HepG2 (cell line): ENCODE measurements around the gene FSCN2. TPM values are rescaled to one million over a fixed set of nuclear protein-coding genes. Genes with fewer than 3 reads are reported as not detected.

Source experiments
- ARID2 ChIP-seq: sonication (generic); formaldehyde crosslinking; IDR thresholded peaks from 2 replicates; pipeline ENCODE4 v1.8.1; 2022; ENCODE audit warnings: mild to moderate bottlenecking, missing genetic modification reagents, borderline replicate concordance
- BRF2 ChIP-seq: sonication (generic); formaldehyde crosslinking; IDR thresholded peaks from 2 replicates; pipeline ENCODE4 v1.8.1; 2022; ENCODE audit warnings: mild to moderate bottlenecking, missing genetic modification reagents
- CCDC6 ChIP-seq: sonication (generic); formaldehyde crosslinking; IDR thresholded peaks from 2 replicates; pipeline ENCODE4 v1.8.1; 2022; ENCODE audit warnings: mild to moderate bottlenecking, missing genetic modification reagents, moderate library complexity
- FOXC1 ChIP-seq: sonication (generic); formaldehyde crosslinking; IDR thresholded peaks from 2 replicates; pipeline ENCODE4 v1.8.0; 2022; ENCODE audit warnings: mild to moderate bottlenecking, missing genetic modification reagents, borderline replicate concordance
- JDP2 ChIP-seq: sonication (generic); formaldehyde crosslinking; IDR thresholded peaks from 2 replicates; pipeline ENCODE4 v1.8.1; 2022; ENCODE audit warnings: missing genetic modification reagents, borderline replicate concordance
- SAFB2 ChIP-seq: sonication (generic); formaldehyde crosslinking; IDR thresholded peaks from 2 replicates; pipeline ENCODE4 v1.5.1; 2020; ENCODE audit warnings: missing genetic modification reagents, low read depth, mild to moderate bottlenecking, borderline replicate concordance
- SP140L ChIP-seq: sonication (generic); formaldehyde crosslinking; IDR thresholded peaks from 2 replicates; pipeline ENCODE4 v1.4.0; 2020; ENCODE audit warnings: missing genetic modification reagents, borderline replicate concordance
- SUZ12 ChIP-seq: fragments of 150-350 bp; IDR thresholded peaks from 2 replicates; pipeline ENCODE4 v1.6.1; 2014; ENCODE audit warnings: low read depth, low read length
- UBTF ChIP-seq: sonication (generic); formaldehyde crosslinking; IDR thresholded peaks from 2 replicates; pipeline ENCODE4 v1.4.0; 2020; ENCODE audit warnings: mild to moderate bottlenecking, missing genetic modification reagents
- USF2 ChIP-seq, 2 experiments: sonication (generic) in 1 of 2; formaldehyde crosslinking in 1 of 2; IDR thresholded peaks; 2 replicates each; pipeline versions ENCODE4 v1.5.1 to v1.6.1; 2011 to 2020; ENCODE audit warnings: borderline replicate concordance in 1 of 2, low read depth in 1 of 2, low read length in 1 of 2, mild to moderate bottlenecking in 1 of 2, missing genetic modification reagents in 1 of 2, moderate library complexity in 1 of 2
- ZNF430 ChIP-seq: sonication (generic); formaldehyde crosslinking; IDR thresholded peaks from 2 replicates; pipeline ENCODE4 v1.9.0; 2021; ENCODE audit warnings: mild to moderate bottlenecking, missing genetic modification reagents
- ZNF629 ChIP-seq: sonication (generic); formaldehyde crosslinking; conservative IDR thresholded peaks from 2 replicates; pipeline ENCODE4 v1.5.0; 2020; ENCODE audit warnings: missing genetic modification reagents
- polyA plus RNA-seq, 8 experiments: library from polyadenylated mRNA; depleted of rRNA in 3 of 8; stranded (reverse) in 7 of 8; unstranded in 1 of 8; fragments of >200 nt; fragmentation: Illumina TruSeq in 4 of 8; extraction: Trizol in 4 of 8; gene quantifications; 2 replicates each; pipeline versions ENCODE4 v1.2.1 to v1.2.3, GENCODE V29; 2011 to 2016; ENCODE audit warnings: low read depth in 4 of 8, missing spikeins in 1 of 8, mixed read lengths in 1 of 8; ENCODE audit not compliant: insufficient read depth in 1 of 8
- total RNA-seq, 5 experiments: library from RNA; depleted of rRNA; stranded (reverse); fragments of >200 nt; fragmentation: Illumina TruSeq; extraction: Trizol; gene quantifications; 2 replicates each; pipeline ENCODE4 v1.2.3, GENCODE V29; 2016; ENCODE audit warnings: low read depth in 1 of 5
- TF ChIP-seq, protein P1 (sequence below): sonication (generic); formaldehyde crosslinking; IDR thresholded peaks from 2 replicates; pipeline ENCODE4 v1.5.0; 2020; ENCODE audit warnings: mild to moderate bottlenecking, missing genetic modification reagents
- TF ChIP-seq, protein P2 (sequence below): sonication (generic); formaldehyde crosslinking; IDR thresholded peaks from 2 replicates; pipeline ENCODE4 v1.5.0; 2020; ENCODE audit warnings: missing genetic modification reagents

The FSCN2 gene
- total and polyA plus RNA-seq, 2 of the 13 experiments (the other 11 are each of a cell fraction or from before 2014, with no cell fraction given): 0.09 TPM; not detected in 1

DNA sequence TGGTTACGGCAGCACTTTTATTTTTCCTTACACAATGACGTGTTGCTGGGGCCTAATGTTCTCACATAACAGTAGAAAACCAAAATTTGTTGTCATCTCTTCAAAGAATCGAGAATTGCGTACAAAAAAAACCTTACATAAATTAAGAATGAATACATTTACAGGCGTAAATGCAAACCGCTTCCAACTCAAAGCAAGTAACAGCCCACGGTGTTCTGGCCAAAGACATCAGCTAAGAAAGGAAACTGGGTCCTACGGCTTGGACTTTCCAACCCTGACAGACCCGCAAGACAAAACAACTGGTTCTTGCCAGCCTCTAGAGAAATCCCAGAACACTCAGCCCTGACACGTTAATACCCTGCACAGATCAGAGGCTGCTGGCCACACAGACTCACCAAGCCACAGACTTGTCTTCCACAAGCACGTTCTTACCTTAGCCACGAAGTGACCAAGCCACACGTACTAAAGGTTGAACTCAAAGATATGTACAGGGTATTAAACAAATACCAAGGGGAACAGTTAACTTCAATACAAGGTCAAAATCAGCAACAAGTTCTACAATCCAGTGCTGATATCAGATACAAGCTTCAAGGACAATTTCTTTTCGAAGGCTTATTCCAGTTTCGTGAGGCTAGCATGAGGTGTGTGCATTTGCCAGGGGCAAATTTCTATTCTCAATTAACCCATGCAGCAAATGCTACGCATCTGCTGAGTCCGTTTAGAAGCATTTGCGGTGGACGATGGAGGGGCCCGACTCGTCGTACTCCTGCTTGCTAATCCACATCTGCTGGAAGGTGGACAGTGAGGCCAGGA, 18.0 kb upstream of the FSCN2 start (continued):
- TF ChIP-seq UBTF (CRISPR knock-in tag) (0 out of 2 replicates have a peak, but pooled peaks have one; percentile 1), ZNF430 (CRISPR knock-in tag) (peak; percentile 5; the same call in 1 of the 2 replicates), JDP2 (no peak), FOXC1 (CRISPR knock-in tag) (no peak), USF2 (IDR thresholded peaks at IDR 0.05; ENCODE audit: low read depth, low read length) (no peak), USF2 (CRISPR knock-in tag; IDR thresholded peaks at IDR 0.05; ENCODE audit: borderline replicate concordance) (no peak), SP140L (CRISPR knock-in tag) (no peak), ARID2 (CRISPR knock-in tag) (no peak), SUZ12 (no peak), CCDC6 (no peak), ZNF629 (CRISPR knock-in tag) (0 out of 2 replicates have a peak, but pooled peaks have one; percentile 16), SAFB2 (CRISPR knock-in tag) (0 out of 2 replicates have a peak, but pooled peaks have one; percentile 11), BRF2 (CRISPR knock-in tag) (no peak)
- TF ChIP-seq, protein P1, sequence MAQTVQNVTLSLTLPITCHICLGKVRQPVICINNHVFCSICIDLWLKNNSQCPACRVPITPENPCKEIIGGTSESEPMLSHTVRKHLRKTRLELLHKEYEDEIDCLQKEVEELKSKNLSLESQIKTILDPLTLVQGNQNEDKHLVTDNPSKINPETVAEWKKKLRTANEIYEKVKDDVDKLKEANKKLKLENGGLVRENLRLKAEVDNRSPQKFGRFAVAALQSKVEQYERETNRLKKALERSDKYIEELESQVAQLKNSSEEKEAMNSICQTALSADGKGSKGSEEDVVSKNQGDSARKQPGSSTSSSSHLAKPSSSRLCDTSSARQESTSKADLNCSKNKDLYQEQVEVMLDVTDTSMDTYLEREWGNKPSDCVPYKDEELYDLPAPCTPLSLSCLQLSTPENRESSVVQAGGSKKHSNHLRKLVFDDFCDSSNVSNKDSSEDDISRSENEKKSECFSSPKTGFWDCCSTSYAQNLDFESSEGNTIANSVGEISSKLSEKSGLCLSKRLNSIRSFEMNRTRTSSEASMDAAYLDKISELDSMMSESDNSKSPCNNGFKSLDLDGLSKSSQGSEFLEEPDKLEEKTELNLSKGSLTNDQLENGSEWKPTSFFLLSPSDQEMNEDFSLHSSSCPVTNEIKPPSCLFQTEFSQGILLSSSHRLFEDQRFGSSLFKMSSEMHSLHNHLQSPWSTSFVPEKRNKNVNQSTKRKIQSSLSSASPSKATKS (CRISPR knock-in tag): no peak
- TF ChIP-seq, protein P2, sequence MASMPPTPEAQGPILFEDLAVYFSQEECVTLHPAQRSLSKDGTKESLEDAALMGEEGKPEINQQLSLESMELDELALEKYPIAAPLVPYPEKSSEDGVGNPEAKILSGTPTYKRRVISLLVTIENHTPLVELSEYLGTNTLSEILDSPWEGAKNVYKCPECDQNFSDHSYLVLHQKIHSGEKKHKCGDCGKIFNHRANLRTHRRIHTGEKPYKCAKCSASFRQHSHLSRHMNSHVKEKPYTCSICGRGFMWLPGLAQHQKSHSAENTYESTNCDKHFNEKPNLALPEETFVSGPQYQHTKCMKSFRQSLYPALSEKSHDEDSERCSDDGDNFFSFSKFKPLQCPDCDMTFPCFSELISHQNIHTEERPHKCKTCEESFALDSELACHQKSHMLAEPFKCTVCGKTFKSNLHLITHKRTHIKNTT (CRISPR knock-in tag): 0 out of 2 replicates have a peak, but pooled peaks have one; percentile 37
